ENCODE results near the gene ENOX1.

DNA sequence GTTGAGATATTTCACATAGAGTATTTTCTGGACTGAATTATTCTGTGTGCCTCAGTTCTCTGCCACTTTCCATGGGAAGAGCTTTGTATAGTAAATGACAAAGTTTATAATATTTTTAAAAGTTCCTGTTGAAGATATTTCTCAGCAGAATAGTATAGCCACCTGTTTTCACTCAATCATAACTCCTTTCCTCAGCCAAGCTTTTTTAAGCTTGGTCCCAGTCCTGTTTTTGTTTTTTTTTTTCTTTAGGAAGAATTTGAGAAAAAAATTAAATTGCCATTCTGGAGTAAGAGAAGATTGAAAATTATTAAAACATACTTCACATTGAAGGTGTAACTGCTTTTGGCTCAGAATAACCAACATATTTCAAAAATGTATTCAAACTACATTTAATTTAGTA lies 55.5 kb downstream of the ENOX1 start:
- no peak for TF ChIP-seq EP300 (IDR thresholded peaks at IDR 0.05)
- no peak for TF ChIP-seq POLR2AphosphoS5 (IDR thresholded peaks at IDR 0.05)
- TF ChIP-seq POLR2A (IDR thresholded peaks at IDR 0.05) = no peak
